Stimulated activated CD8-positive, alpha-beta memory T cell treated with anti-CD3 and anti-CD28 coated beads, Interleukin-12 subunit alpha, Interleukin-12 subunit beta, amount 100 ng/mL, for 4 hours (primary cell): ENCODE results near the gene DIPK1C.

ENCODE experiments used
- DNase-seq: peaks from one replicate; pipeline ENCODE4 v3.0.0-alpha.2; 2020; ENCODE audit warnings: low read depth

Gene DIPK1C

DNA sequence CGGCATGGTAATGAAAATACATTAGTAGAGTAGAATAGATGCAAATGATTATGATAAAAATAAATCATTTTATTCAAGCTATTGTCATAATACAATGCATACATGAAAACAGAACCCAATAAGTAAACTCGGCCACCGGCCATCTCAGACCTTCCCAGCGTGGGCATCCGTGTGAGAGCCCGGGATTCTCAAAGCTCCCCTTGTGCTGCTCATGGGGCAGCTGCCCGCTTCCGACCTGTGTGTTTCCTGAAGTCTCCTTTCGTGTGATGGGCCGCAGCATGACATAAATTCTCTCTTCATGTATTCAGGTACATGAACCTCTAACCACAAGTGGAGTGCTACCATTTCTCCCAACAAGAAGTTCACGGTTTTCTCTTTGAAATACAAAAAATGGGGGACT, 25.6 kb upstream of the DIPK1C start:
- no peak for DNase-seq

GRCh38 chr18:74480149-74480651, 23.1 kb upstream of the DIPK1C start:
- DNase-seq, result no peak

- DNase-seq, result no peak
Measured at GRCh38 chr18:74479486-74480148, 22.5 kb upstream of the DIPK1C start.

GRCh38 chr18:74478880-74479279, 21.8 kb upstream of the DIPK1C start:
- DNase-seq, result no peak

GRCh38 chr18:74478316-74478715, 21.2 kb upstream of the DIPK1C start:
- DNase-seq, result no peak

DNA sequence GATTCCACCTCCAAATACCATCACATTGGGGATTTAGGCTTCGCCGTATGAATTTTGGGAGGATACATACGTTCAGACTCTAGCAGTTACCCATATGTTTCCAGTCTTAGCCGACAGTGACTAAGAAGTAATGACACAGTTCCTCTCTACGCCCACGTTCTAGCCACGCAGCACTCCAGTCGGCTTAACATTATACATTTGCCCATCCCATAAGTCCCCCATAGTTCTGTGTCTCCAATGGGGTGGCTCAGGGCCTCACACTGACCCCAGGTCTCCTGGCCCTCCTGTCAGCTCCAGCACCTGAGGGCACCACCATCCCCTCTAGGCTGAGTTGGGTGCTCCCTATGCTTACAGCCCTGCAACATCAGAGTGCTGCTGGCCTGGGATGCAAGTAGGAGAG, 20.7 kb upstream of the DIPK1C start:
- no peak for DNase-seq

DNA sequence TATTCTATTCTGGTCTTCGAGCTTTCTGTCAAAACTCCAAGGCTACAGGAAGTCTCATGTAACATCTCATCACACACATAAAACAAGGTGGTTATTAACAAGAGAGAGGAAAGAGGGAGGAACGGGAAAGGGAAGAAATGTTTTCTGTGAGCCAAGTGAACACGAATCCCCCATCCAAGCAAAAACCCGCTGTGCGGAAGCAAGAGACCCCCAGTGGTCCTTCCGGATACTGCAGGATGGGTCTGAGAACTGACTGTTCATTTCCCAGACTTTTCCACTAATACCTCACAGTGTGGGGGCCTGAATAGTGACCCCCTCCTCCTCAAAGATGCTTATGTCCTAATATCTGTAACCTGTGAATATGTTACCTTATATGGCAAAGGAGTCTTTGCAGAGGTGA, 19.0 kb upstream of the DIPK1C start:
- no peak for DNase-seq

GRCh38 chr18:74473976-74474640, 17.0 kb upstream of the DIPK1C start:
- no peak for DNase-seq

DNA sequence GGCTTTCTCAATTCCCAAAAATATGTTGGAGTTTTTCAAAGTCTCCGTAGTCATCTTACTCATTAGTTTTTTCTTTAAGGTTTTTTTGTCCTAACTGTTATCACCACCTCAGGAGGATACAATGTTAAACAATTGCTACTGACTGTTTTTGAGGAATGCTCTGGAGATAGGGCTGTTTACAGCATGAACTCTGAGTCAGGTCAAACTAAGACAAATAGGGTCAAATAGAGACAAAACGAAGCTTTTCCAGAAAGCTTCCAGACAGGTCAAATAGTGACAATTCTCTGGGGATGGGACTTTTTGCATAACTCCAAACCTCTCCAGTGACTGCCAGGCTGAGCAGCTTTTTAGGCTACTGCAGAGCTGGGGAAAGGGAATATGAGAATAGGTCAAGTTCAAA, 15.2 kb upstream of the DIPK1C start:
- DNase-seq, result no peak

- DNase-seq, result no peak
Measured at GRCh38 chr18:74468547-74469061, 11.5 kb upstream of the DIPK1C start.

GRCh38 chr18:74465775-74466174, 8.7 kb upstream of the DIPK1C start:
- DNase-seq, result no peak

DNA sequence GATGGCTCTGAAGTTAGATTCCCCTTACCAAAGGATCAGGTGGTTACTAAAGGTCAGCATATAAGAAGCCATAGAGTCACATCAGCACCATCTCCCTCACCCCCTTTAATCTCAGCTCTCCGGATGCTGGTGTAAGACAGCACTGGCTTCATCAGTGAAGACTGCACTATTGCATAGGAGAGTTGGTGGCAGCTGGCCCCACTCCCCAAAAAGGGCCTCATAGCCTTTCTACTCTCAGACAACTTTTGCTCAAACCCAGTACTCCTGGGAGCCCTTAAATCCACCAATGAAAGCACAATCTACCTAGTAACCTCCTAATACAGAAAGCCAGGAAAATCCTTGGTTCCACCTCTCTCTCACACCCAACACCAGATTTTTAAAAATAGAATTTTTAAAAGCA, 6.9 kb upstream of the DIPK1C start:
- no peak for DNase-seq

DNA sequence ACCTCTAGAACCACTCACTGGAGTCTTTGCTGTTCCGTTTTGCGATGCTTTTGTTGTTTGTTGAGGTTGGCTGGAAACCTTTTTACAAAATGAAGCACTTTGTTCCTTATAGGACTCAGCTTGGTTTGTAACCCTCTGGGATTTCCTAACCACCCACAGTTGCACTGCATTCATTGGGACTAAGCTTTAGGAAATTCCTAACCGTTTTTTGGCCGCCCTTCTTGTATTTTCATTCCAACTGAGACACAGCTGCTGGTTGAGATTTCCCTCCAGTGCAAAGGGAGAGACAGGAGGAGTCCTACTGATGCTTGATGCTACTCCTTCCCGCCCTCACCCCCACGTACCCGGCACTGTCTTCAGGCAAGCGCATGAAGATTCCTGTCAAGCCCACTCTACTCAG, 6.1 kb upstream of the DIPK1C start:
- no peak for DNase-seq

GRCh38 chr18:74460825-74461224, 3.7 kb upstream of the DIPK1C start:
- no peak for DNase-seq

- DNase-seq, result no peak
Measured at GRCh38 chr18:74459889-74460288, 2.8 kb upstream of the DIPK1C start.

GRCh38 chr18:74457725-74458421, 765 bp upstream of the DIPK1C start:
- no peak for DNase-seq

- no peak for DNase-seq
Measured at GRCh38 chr18:74456349-74457042, 612 bp downstream of the DIPK1C start.

- no peak for DNase-seq
Measured at GRCh38 chr18:74456017-74456348, 1.1 kb downstream of the DIPK1C start.

- DNase-seq, result no peak
Measured at GRCh38 chr18:74455386-74455785, 1.7 kb downstream of the DIPK1C start.

DNA sequence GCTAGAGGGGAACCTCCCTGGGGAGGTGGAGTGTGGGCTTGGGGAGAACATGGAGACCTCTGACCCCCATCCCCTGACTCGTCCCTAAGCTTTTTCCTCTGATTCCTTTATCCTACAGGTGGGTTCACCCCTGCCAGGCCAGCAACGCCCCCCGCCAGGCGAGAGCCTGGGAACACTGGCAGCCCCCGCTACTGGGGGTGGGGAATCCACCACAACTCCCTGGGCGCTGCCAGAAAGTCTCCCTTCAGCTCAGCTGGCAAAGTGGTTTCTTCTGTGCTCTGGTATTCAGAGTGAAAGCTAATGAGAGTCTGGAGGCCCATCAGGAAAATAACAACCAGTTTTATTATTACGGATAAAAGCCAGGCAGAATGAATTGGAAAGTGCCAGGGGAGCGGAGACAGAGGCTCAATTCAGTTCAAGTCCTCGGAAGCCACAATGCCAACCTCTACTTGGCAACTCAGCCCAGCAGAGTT, 2.8 kb downstream of the DIPK1C start:
- no peak for DNase-seq

DNA sequence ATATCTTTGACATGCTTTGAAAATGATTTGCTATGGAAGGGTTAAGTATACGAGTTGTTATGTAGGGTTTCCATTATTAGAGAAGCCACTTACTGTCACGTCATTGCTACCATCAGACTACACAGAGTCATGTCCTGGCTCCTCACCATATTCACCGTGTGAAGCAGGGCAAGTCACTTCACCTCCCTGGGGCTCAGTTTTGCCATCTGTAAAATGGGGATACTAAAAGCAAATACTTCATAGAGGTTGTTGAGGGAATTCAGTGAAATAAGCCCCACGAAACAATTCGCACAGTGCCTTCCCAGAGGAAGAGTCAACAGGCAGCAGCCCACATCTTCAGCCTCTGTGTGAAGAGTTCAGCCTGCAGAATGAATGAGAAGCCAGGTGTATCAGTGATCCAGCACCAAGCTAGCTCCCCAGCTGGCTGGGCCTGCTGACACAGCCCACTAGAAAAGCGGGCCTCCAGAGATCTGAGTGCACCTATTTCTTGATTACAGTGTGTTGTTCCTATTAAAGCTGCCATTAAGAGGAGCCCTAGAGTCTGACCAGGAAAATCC, 3.4 kb downstream of the DIPK1C start:
- DNase-seq, result no peak

GRCh38 chr18:74453016-74453566, 4.0 kb downstream of the DIPK1C start:
- no peak for DNase-seq
